Nephron (organoid): Measurements from ENCODE around the gene WDR12.

ENCODE experiments used
- H3K27ac Mint-ChIP-seq, 3 experiments: 2 replicates each; pipeline ENCODE4 v1.8.0; 2020; ENCODE audit warnings: mixed read lengths in 3 of 3, mild to moderate bottlenecking in 2 of 3, moderate library complexity in 1 of 3
- H3K27me3 Mint-ChIP-seq: 2 replicates; pipeline ENCODE4 v1.8.0; 2021; ENCODE audit warnings: low read depth, mild to moderate bottlenecking, moderate library complexity, mixed read lengths
- H3K36me3 Mint-ChIP-seq: 2 replicates; pipeline ENCODE4 v1.8.0; 2020; ENCODE audit warnings: low read depth, mixed read lengths
- H3K4me1 Mint-ChIP-seq: 2 replicates; pipeline ENCODE4 v1.8.0; 2020; ENCODE audit warnings: mixed read lengths
- H3K4me3 Mint-ChIP-seq, 3 experiments: 2 replicates each; pipeline ENCODE4 v1.8.0; 2020; ENCODE audit warnings: mild to moderate bottlenecking in 3 of 3, mixed read lengths in 3 of 3, moderate library complexity in 2 of 3
- H3K9me3 Mint-ChIP-seq: 2 replicates; pipeline ENCODE4 v1.8.0; 2020; ENCODE audit warnings: mixed read lengths
- CTCF ChIP-seq, 3 experiments: fragments of 200-600 bp; sonication (generic); IDR thresholded peaks; one replicate each; pipeline ENCODE4 v1.5.0; 2021; ENCODE audit warnings: antibody characterized with exemption in 3 of 3; ENCODE audit not compliant: unreplicated experiment in 3 of 3

Gene WDR12

GRCh38 chr2:202944408-202944807 is 32.9 kb upstream of the WDR12 start:
- no peaks in the 10 kb centered on the region for H3K4me1 Mint-ChIP-seq
- peak overlapping the region; percentile 12 to 61 (median 50) for H3K27ac Mint-ChIP-seq
- H3K9me3 Mint-ChIP-seq: peaks cover 38% of the 10 kb centered on the region
- H3K36me3 Mint-ChIP-seq: peaks cover 69% of the 10 kb centered on the region
- peak overlapping the region in 1 of 3 experiments; percentile 53 for H3K4me3 Mint-ChIP-seq
- no peak for TF ChIP-seq CTCF (IDR thresholded peaks at IDR 0.05; ENCODE audit: unreplicated experiment in 3 of 3)
- H3K27me3 Mint-ChIP-seq: no peaks in the 10 kb centered on the region

GRCh38 chr2:202941771-202942170 is 30.3 kb upstream of the WDR12 start:
- Mint-ChIP-seq H3K36me3 (peaks cover 62% of the 10 kb centered on the region), H3K4me3 (no peak overlapping the region), H3K27ac (no peak overlapping the region), H3K4me1 (no peaks in the 10 kb centered on the region), H3K9me3 (peaks cover 22% of the 10 kb centered on the region), H3K27me3 (no peaks in the 10 kb centered on the region)
- no peak for TF ChIP-seq CTCF (IDR thresholded peaks at IDR 0.05; ENCODE audit: unreplicated experiment in 3 of 3)

- Mint-ChIP-seq H3K4me1 (no peaks in the 10 kb centered on the region), H3K4me3 (no peak overlapping the region)
Observed at GRCh38 chr2:202938960-202939359, 27.5 kb upstream of the WDR12 start.

GRCh38 chr2:202934456-202934855 is 23.0 kb upstream of the WDR12 start:
- Mint-ChIP-seq H3K36me3 (peaks cover 56% of the 10 kb centered on the region), H3K27me3 (no peaks in the 10 kb centered on the region), H3K9me3 (peaks cover 3% of the 10 kb centered on the region), H3K4me3 (no peak overlapping the region), H3K4me1 (no peaks in the 10 kb centered on the region), H3K27ac (no peak overlapping the region)
- TF ChIP-seq CTCF (IDR thresholded peaks at IDR 0.05; ENCODE audit: unreplicated experiment in 3 of 3): no peak

More at GRCh38 chr2:202938960-202939359, 27.5 kb upstream of the WDR12 start:
- TF ChIP-seq CTCF (IDR thresholded peaks at IDR 0.05; ENCODE audit: unreplicated experiment in 3 of 3): no peak
- no peaks in the 10 kb centered on the region for H3K27me3 Mint-ChIP-seq
- H3K9me3 Mint-ChIP-seq: peaks cover 3% of the 10 kb centered on the region
- H3K27ac Mint-ChIP-seq: no peak overlapping the region
- peaks cover 50% of the 10 kb centered on the region for H3K36me3 Mint-ChIP-seq

GRCh38 chr2:202933958-202934357 is 22.5 kb upstream of the WDR12 start:
- no peak for TF ChIP-seq CTCF (IDR thresholded peaks at IDR 0.05; ENCODE audit: unreplicated experiment in 3 of 3)
- H3K4me1 Mint-ChIP-seq: no peaks in the 10 kb centered on the region
- H3K27ac Mint-ChIP-seq: no peak overlapping the region
- H3K4me3 Mint-ChIP-seq: no peak overlapping the region
- H3K27me3 Mint-ChIP-seq: no peaks in the 10 kb centered on the region
- H3K36me3 Mint-ChIP-seq: peaks cover 56% of the 10 kb centered on the region
- H3K9me3 Mint-ChIP-seq: peaks cover 2% of the 10 kb centered on the region

- Mint-ChIP-seq H3K27ac (no peak overlapping the region), H3K4me3 (no peak overlapping the region), H3K9me3 (no peaks in the 10 kb centered on the region), H3K36me3 (peaks cover 55% of the 10 kb centered on the region), H3K4me1 (no peaks in the 10 kb centered on the region), H3K27me3 (no peaks in the 10 kb centered on the region)
- TF ChIP-seq CTCF (IDR thresholded peaks at IDR 0.05; ENCODE audit: unreplicated experiment in 3 of 3): no peak
Observed at GRCh38 chr2:202933139-202933510, 21.7 kb upstream of the WDR12 start.
